Transverse colon (tissue), 4 donors: ENCODE measurements around the gene ARHGEF7. TPM values are rescaled to one million over a fixed set of nuclear protein-coding genes. Genes with fewer than 3 reads are reported as not detected.
"Not testable (repeated sequence)": the region's sequence is repeated elsewhere in the genome, so short reads cannot be mapped to it uniquely, and the experiment has no call there.

ENCODE experiments used
- DNase-seq: peaks from one replicate; pipeline ENCODE4 v3.0.0-alpha.2; 2019
- H3K27ac ChIP-seq, 4 donors: fragments of 200-600 bp; sonication (generic); 2 replicates each; pipeline ENCODE4 v1.5.1; 2016 to 2018; ENCODE audit warnings: inconsistent platforms in 4 of 4
- H3K27me3 ChIP-seq: fragments of 200-600 bp; sonication (generic); 2 replicates; pipeline ENCODE4 v1.5.1; 2017; ENCODE audit warnings: inconsistent platforms
- H3K36me3 ChIP-seq, 4 donors: fragments of 200-600 bp; sonication (generic); 2 replicates each; pipeline ENCODE4 v1.5.1; 2017 to 2019; ENCODE audit warnings: inconsistent platforms in 4 of 4
- H3K4me1 ChIP-seq, 4 donors: fragments of 200-600 bp; sonication (generic); 2 replicates each; pipeline ENCODE4 v1.5.1; 2017 to 2020; ENCODE audit warnings: inconsistent platforms in 4 of 4
- H3K4me3 ChIP-seq, 4 donors: fragments of 200-600 bp; sonication (generic); 1 replicate in 1 of 4; 2 replicates in 3 of 4; pipeline versions ENCODE4 v1.5.1 to v1.6.1; 2017 to 2019; ENCODE audit warnings: inconsistent platforms in 4 of 4
- H3K9me3 ChIP-seq, 2 donors: fragments of 200-600 bp; sonication (generic); 2 replicates each; pipeline ENCODE4 v1.5.1; 2017 to 2019; ENCODE audit warnings: inconsistent platforms in 2 of 2
- EP300 ChIP-seq: sonication (generic); formaldehyde crosslinking; IDR thresholded peaks from one replicate; pipeline ENCODE4 v1.6.1; 2017; ENCODE audit warnings: antibody characterized with exemption, low read depth
- POLR2A ChIP-seq: fragments of 450-650 bp; IDR thresholded peaks from one replicate; pipeline ENCODE4 v1.6.1; 2016; ENCODE audit warnings: antibody characterized with exemption, mild to moderate bottlenecking, moderate library complexity
- POLR2AphosphoS5 ChIP-seq, 3 donors: sonication (generic); formaldehyde crosslinking; IDR thresholded peaks; one replicate each; pipeline ENCODE4 v1.6.1; 2016; ENCODE audit warnings: antibody characterized with exemption in 3 of 3
- WGBS, 2 donors: methylation state at CpG; one replicate each; pipeline ENCODE4 v1.1.5; 2018; ENCODE audit warnings: low coverage in 1 of 2; 5-methylcytosine and 5-hydroxymethylcytosine counted together
- in situ Hi-C, 4 donors: fragments of 200-750 bp; cut with MboI; loops; one replicate each; pipeline versions ENCODE4 v1.15.0 to v1.15.1; 2017; ENCODE audit warnings: low sequenced_read_pairs in 3 of 4, low pct_ligation_motif_present in 1 of 4, low pct_unique_long_range_greater_than_20kb in 1 of 4
- intact Hi-C: fragments of 100-400 bp; cut with DNase I; formaldehyde crosslinking; loops from one replicate; pipeline ENCODE4 v1.15.1; 2023; ENCODE audit warnings: low total_unique reads
- total RNA-seq, 4 donors: library from RNA; depleted of rRNA; stranded (reverse); fragments of >200 nt; gene quantifications; one replicate each; pipeline ENCODE4 v1.1.0, GENCODE V29; 2016
- TF ChIP-seq, protein P1 (sequence below), 5 experiments: fragments of 200-600 bp in 3 of 5; fragments of 450-650 bp in 2 of 5; sonication (generic) in 3 of 5; IDR thresholded peaks; 1 replicate in 2 of 5; 2 replicates in 3 of 5; pipeline ENCODE4 v1.5.1; 2016 to 2017; ENCODE audit warnings: antibody characterized with exemption in 5 of 5, inconsistent platforms in 3 of 5, mild to moderate bottlenecking in 2 of 5, moderate library complexity in 1 of 5

The ARHGEF7 gene
- total RNA-seq, 4 donors from 2014 or later = 62.3 to 104 (median 75.6) TPM

DNA sequence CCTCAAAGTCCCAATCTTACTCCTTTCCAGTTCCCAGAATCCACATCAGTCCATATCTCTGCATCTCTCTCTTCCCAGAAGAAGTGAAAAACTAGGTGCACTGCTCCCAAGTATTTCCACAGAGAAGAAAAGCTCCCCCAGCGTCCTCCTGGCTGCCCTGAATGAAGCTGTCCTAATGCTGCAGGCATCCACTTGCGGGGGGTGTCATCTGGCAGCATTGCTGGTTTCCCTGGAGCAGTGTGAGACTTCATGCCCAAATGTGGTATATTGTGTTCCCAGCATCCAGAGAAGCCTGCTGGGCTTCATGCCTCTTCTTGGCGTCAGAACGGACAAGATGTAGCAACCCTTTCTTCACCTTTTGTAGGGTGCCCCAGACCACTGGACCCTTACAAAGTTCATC, 32.9 kb upstream of the ARHGEF7 start:
- H3K36me3 ChIP-seq = no peaks in the 10 kb centered on the region
- in situ Hi-C loops = no loop called here
- intact Hi-C loops = no loop called here

GRCh38 chr13:111082769-111083168, 32.3 kb upstream of the ARHGEF7 start:
- WGBS, 2 donors = 80 to 88% methylated on average over 1 to 14 of the region's 14 CpGs
- H3K4me1 ChIP-seq, DNase-seq, H3K27me3 ChIP-seq, in situ Hi-C loops, H3K27ac ChIP-seq, H3K36me3 ChIP-seq, intact Hi-C loops, H3K4me3 ChIP-seq, H3K9me3 ChIP-seq: not testable (repeated sequence)

More for the DNA sequence above, 32.9 kb upstream of the ARHGEF7 start:
- H3K4me1 ChIP-seq = no peaks in the 10 kb centered on the region
- 80 to 100% methylated on average over 1 to 4 of the region's 4 CpGs for WGBS, 2 donors
- H3K4me3 ChIP-seq = no peak overlapping the region
- DNase-seq = no peak
- H3K27me3 ChIP-seq = no peaks in the 10 kb centered on the region
- no peak overlapping the region for H3K27ac ChIP-seq
- TF ChIP-seq, protein P1, sequence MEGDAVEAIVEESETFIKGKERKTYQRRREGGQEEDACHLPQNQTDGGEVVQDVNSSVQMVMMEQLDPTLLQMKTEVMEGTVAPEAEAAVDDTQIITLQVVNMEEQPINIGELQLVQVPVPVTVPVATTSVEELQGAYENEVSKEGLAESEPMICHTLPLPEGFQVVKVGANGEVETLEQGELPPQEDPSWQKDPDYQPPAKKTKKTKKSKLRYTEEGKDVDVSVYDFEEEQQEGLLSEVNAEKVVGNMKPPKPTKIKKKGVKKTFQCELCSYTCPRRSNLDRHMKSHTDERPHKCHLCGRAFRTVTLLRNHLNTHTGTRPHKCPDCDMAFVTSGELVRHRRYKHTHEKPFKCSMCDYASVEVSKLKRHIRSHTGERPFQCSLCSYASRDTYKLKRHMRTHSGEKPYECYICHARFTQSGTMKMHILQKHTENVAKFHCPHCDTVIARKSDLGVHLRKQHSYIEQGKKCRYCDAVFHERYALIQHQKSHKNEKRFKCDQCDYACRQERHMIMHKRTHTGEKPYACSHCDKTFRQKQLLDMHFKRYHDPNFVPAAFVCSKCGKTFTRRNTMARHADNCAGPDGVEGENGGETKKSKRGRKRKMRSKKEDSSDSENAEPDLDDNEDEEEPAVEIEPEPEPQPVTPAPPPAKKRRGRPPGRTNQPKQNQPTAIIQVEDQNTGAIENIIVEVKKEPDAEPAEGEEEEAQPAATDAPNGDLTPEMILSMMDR (IDR thresholded peaks at IDR 0.05) = no peak
- TF ChIP-seq POLR2AphosphoS5 (IDR thresholded peaks at IDR 0.05) (no peak), POLR2A (no peak), EP300 (no peak)
- H3K9me3 ChIP-seq = no peaks in the 10 kb centered on the region

- H3K36me3 ChIP-seq, H3K4me3 ChIP-seq, intact Hi-C loops, DNase-seq, H3K27ac ChIP-seq, in situ Hi-C loops, H3K27me3 ChIP-seq, H3K9me3 ChIP-seq, H3K4me1 ChIP-seq: not testable (repeated sequence)
- 47% methylated on average over 3 of the region's 25 CpGs; no CpG with 5 or more reads in 1 of the 2 donors for WGBS, 2 donors
These were observed 31.4 kb upstream of the ARHGEF7 start for GRCh38 chr13:111083693-111084092.

- peaks cover 17% of the 10 kb centered on the region for H3K27me3 ChIP-seq
- no peaks in the 10 kb centered on the region for H3K9me3 ChIP-seq
- H3K36me3 ChIP-seq = no peaks in the 10 kb centered on the region
- intact Hi-C loops = no loop called here
- no peak for DNase-seq
- in situ Hi-C loops = no loop called here
- H3K4me3 ChIP-seq = no peak overlapping the region
- 50 to 85% methylated on average over 1 to 7 of the region's 7 CpGs for WGBS, 2 donors
- TF ChIP-seq POLR2AphosphoS5 (IDR thresholded peaks at IDR 0.05) = no peak
- no peak for TF ChIP-seq EP300
- TF ChIP-seq, protein P1 (IDR thresholded peaks at IDR 0.05) = no peak
- no peak for TF ChIP-seq POLR2A
- H3K4me1 ChIP-seq = no peaks in the 10 kb centered on the region
- H3K27ac ChIP-seq = no peak overlapping the region
These were observed 24.9 kb upstream of the ARHGEF7 start for GRCh38 chr13:111090169-111090568.

- Histone ChIP-seq H3K27me3 (peaks cover 34% of the 10 kb centered on the region), H3K4me1 (no peaks in the 10 kb centered on the region), H3K9me3 (no peaks in the 10 kb centered on the region), H3K4me3 (no peak overlapping the region), H3K36me3 (no peaks in the 10 kb centered on the region), H3K27ac (no peak overlapping the region)
- TF ChIP-seq POLR2A = no peak
- TF ChIP-seq, protein P1 (IDR thresholded peaks at IDR 0.05) = no peak
- TF ChIP-seq EP300 = no peak
- no peak for TF ChIP-seq POLR2AphosphoS5 (IDR thresholded peaks at IDR 0.05)
- WGBS, 2 donors = 73% methylated on average over 6 of the region's 6 CpGs; no CpG with 5 or more reads in 1 of the 2 donors
- intact Hi-C loops (no loop called here), in situ Hi-C loops (no loop called here)
- no peak for DNase-seq
These were observed 22.4 kb upstream of the ARHGEF7 start for GRCh38 chr13:111092685-111093084.
